ENCODE data around the gene TMEM128.

DNA sequence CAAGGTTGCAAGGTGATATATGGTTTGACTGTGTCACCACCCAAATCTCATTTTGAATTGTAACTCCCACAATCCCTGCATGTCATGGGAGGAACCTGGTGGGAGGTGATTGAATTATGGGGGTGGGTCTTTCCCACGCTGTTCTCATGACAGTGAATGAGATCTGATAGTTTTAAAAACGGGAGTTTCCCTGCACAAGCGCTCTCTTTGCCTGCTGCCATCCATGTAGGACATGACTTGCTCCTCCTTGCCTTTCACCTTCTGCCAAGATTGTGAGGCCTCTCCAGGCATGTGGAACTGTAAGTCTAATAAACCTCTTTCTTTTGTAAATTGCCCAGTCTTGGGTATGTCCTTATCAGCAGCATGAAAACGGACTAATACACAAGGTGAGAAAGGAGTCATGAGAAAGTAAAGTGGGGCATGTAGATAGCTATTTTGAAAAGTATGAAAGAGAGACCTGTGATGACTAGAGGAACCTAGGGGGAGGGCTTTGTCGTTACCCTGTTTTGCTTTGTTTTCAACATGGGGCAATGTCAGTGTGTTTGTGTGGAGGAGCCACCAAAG, 48.3 kb upstream of the TMEM128 start:
- TF ChIP-seq POLR2AphosphoS5 (IDR thresholded peaks at IDR 0.05; ENCODE audit: low read depth, low read length) (no peak), POLR2A (IDR thresholded peaks at IDR 0.05; ENCODE audit: low read depth, low read length) (no peak)

All from GM12892 (cell line).